HG02610 (cell line): ENCODE data around the gene TAF11L12.
"Not testable (repeated sequence)": the region's sequence is repeated elsewhere in the genome, so short reads cannot be mapped to it uniquely, and the experiment has no call there.

Experiments
- ATAC-seq: cut with Tn5 transposase; IDR thresholded peaks from one replicate; pipeline ENCODE4 v1.9.1; 2021; ENCODE audit warnings: mild to moderate bottlenecking, moderate library complexity; ENCODE audit not compliant: unreplicated experiment

Gene TAF11L12

GRCh38 chr5:17610092-17610491 is at the start of gene TAF11L12:
Gene TAF11L12, plus strand, starts transcription at chr5:17610392.
- ATAC-seq: not testable (repeated sequence)

- ATAC-seq: not testable (repeated sequence)
These were observed 24.5 kb upstream of the TAF11L12 start, which contains the start of gene TAF11L7 for GRCh38 chr5:17585658-17586057. Gene TAF11L7, minus strand, starts transcription at chr5:17585758.

- not testable (repeated sequence) for ATAC-seq
These were observed 19.3 kb upstream of the TAF11L12 start, which contains the start of gene TAF11L8 for GRCh38 chr5:17590860-17591259. Gene TAF11L8, minus strand, starts transcription at chr5:17590960.

- not testable (repeated sequence) for ATAC-seq
These were observed 15.9 kb upstream of the TAF11L12 start, which contains the start of gene TAF11L9 for GRCh38 chr5:17594255-17594654. Gene TAF11L9, minus strand, starts transcription at chr5:17594394.

- not testable (repeated sequence) for ATAC-seq
These were observed 12.5 kb upstream of the TAF11L12 start, which contains the start of gene TAF11L10 for GRCh38 chr5:17597728-17598127. Gene TAF11L10, minus strand, starts transcription at chr5:17597828.

- not testable (repeated sequence) for ATAC-seq
These were observed 6.3 kb upstream of the TAF11L12 start, which contains the start of gene TAF11L11 for GRCh38 chr5:17603880-17604279. Gene TAF11L11, plus strand, starts transcription at chr5:17604183.

- no peak for ATAC-seq
These were observed 5.2 kb upstream of the TAF11L12 start for GRCh38 chr5:17604951-17605350.

- ATAC-seq: not testable (repeated sequence)
These were observed 2.7 kb upstream of the TAF11L12 start for GRCh38 chr5:17607461-17607860.

GRCh38 chr5:17614872-17615605 is 4.8 kb downstream of the TAF11L12 start:
- no peak for ATAC-seq

GRCh38 chr5:17619354-17619753 is 9.2 kb downstream of the TAF11L12 start:
- no peak for ATAC-seq

- ATAC-seq: no peak
These were observed 10.4 kb downstream of the TAF11L12 start for GRCh38 chr5:17620627-17621026.

- no peak for ATAC-seq
These were observed 15.5 kb downstream of the TAF11L12 start for GRCh38 chr5:17625686-17626085.

- ATAC-seq: not testable (repeated sequence)
These were observed 21.6 kb downstream of the TAF11L12 start, which contains the start of gene TAF11L13 for GRCh38 chr5:17631788-17632187. Gene TAF11L13, plus strand, starts transcription at chr5:17632088.

- no peak for ATAC-seq
These were observed 24.0 kb downstream of the TAF11L12 start, which contains the start of gene TAF11L14 for GRCh38 chr5:17634160-17634559. Gene TAF11L14, plus strand, starts transcription at chr5:17634460.

GRCh38 chr5:17649232-17649631 is 39.0 kb downstream of the TAF11L12 start:
- not testable (repeated sequence) for ATAC-seq

- not testable (repeated sequence) for ATAC-seq
These were observed 45.1 kb downstream of the TAF11L12 start for GRCh38 chr5:17655201-17655759.

GRCh38 chr5:17655921-17656320 is 45.7 kb downstream of the TAF11L12 start:
- ATAC-seq: no peak
